Activated gamma-delta T cell treated with Interleukin-2 at 50 U/mL for 16 hours (primary cell): ENCODE data around the gene ENTREP3.

Experiments used
- DNase-seq: peaks from one replicate; pipeline ENCODE4 v3.0.0-alpha.2; 2020

ENTREP3 gene

GRCh38 chr1:155197901-155198546 is 57.3 kb downstream of the ENTREP3 start:
- no peak for DNase-seq
